Effector CD8-positive, alpha-beta T cell (primary cell): ENCODE results near the gene FABP3.
A peak's percentile ranks its signal among the peaks of the same experiment; 100 is the strongest.
"Not testable (repeated sequence)": the region's sequence is repeated elsewhere in the genome, so short reads cannot be mapped to it uniquely, and the experiment has no call there.

Experiments
- DNase-seq: peaks from one replicate; lab custom pipeline; 2025; lab: John Stamatoyannopoulos, UW

The FABP3 gene

GRCh38 chr1:31398246-31398645, 25.4 kb upstream of the FABP3 start:
- DNase-seq = no peak

GRCh38 chr1:31397360-31398095, 24.7 kb upstream of the FABP3 start:
- DNase-seq = no peak

GRCh38 chr1:31396633-31397351, 23.9 kb upstream of the FABP3 start:
- no peak for DNase-seq

GRCh38 chr1:31394584-31395193, 21.8 kb upstream of the FABP3 start:
- peak; percentile 67 for DNase-seq

GRCh38 chr1:31393463-31393862, 20.6 kb upstream of the FABP3 start:
- no peak for DNase-seq

- DNase-seq = no peak
Observed at GRCh38 chr1:31390071-31390470, 17.2 kb upstream of the FABP3 start.

GRCh38 chr1:31389616-31390015, 16.7 kb upstream of the FABP3 start:
- DNase-seq = no peak

GRCh38 chr1:31387612-31388011, 14.7 kb upstream of the FABP3 start:
- DNase-seq = no peak

- not testable (repeated sequence) for DNase-seq
Observed at GRCh38 chr1:31386576-31387243, 13.8 kb upstream of the FABP3 start.

GRCh38 chr1:31383967-31384366, 11.1 kb upstream of the FABP3 start:
- DNase-seq = no peak

GRCh38 chr1:31382379-31382989, 9.6 kb upstream of the FABP3 start:
- DNase-seq = no peak

GRCh38 chr1:31381394-31382294, 8.8 kb upstream of the FABP3 start:
- no peak for DNase-seq

GRCh38 chr1:31380181-31380580, 7.3 kb upstream of the FABP3 start:
- DNase-seq = no peak

GRCh38 chr1:31378001-31378400, 5.1 kb upstream of the FABP3 start:
- DNase-seq = no peak

GRCh38 chr1:31377364-31377863, 4.5 kb upstream of the FABP3 start:
- no peak for DNase-seq

- DNase-seq = no peak
Observed at GRCh38 chr1:31376375-31377134, 3.7 kb upstream of the FABP3 start.

- DNase-seq = no peak
Observed at GRCh38 chr1:31374511-31375196, 1.8 kb upstream of the FABP3 start.

GRCh38 chr1:31373897-31374486, 1.1 kb upstream of the FABP3 start:
- DNase-seq = no peak

- no peak for DNase-seq
Observed at GRCh38 chr1:31372751-31373055, 173 bp downstream of the FABP3 start.
